Endothelial cell of umbilical vein (primary cell): ENCODE measurements around the gene RAD1. TPM values are rescaled to one million over a fixed set of nuclear protein-coding genes. Genes with fewer than 3 reads are reported as not detected.
A peak's percentile ranks its signal among the peaks of the same experiment; 100 is the strongest.

Source experiments
- Bru-seq: library from RNA; stranded (reverse); fragments of 400-500 nt; gene quantifications from one replicate; lab custom pipeline; 2021; lab: Mats Ljungman, UMichigan
- BruChase-seq, 2 experiments: library from RNA; stranded (reverse); fragments of 400-500 nt; gene quantifications; one replicate each; lab custom pipeline; 2021; lab: Mats Ljungman, UMichigan
- BruUV-seq: library from RNA; stranded (reverse); fragments of 400-500 nt; replicated peaks from 2 replicates; lab custom pipeline; 2021; lab: Mats Ljungman, UMichigan
- CTCF ChIA-PET: fragments of 300-600, 350-600 bp; sonication (Branson Sonifier 250); formaldehyde crosslinking; loops from one replicate; lab custom pipeline; 2021; ENCODE audit warnings: antibody characterized with exemption, inconsistent platforms; lab: Charles Lee
- POLR2A ChIA-PET: fragments of 300-600, 350-600 bp; sonication (Branson Sonifier 250); formaldehyde crosslinking; loops from one replicate; lab custom pipeline; 2021; ENCODE audit warnings: antibody characterized with exemption, inconsistent platforms; lab: Charles Lee
- DNase-seq: peaks from one replicate; pipeline ENCODE4 v3.0.0-alpha.2; 2011; ENCODE audit warnings: low read depth, low spot score
- FAIRE-seq: peaks from 2 replicates; lab custom pipeline; 2011; peaks lifted over from hg19 to GRCh38; lab: Jason Lieb, UNC
- H2AFZ ChIP-seq: 2 replicates; pipeline ENCODE4 v1.6.0; 2012; ENCODE audit warnings: low read depth, low read length, control low read depth, inconsistent platforms
- H3K27ac ChIP-seq: 2 replicates; pipeline ENCODE4 v1.5.1; 2011; ENCODE audit warnings: low read depth, mild to moderate bottlenecking, control low read depth, low read length, moderate library complexity; ENCODE audit not compliant: insufficient read depth
- H3K27me3 ChIP-seq, 2 experiments: 2 replicates each; pipeline versions ENCODE4 v1.6.0 to v1.6.1; 2011; ENCODE audit warnings: low read length in 2 of 2, mixed read lengths in 1 of 2; ENCODE audit not compliant: control insufficient read depth in 2 of 2, insufficient read depth in 2 of 2
- H3K36me3 ChIP-seq, 2 experiments: 2 replicates in 1 of 2; 3 replicates in 1 of 2; pipeline ENCODE4 v1.5.1; 2011; ENCODE audit warnings: low read length in 2 of 2, mild to moderate bottlenecking in 1 of 2, moderate library complexity in 1 of 2; ENCODE audit not compliant: control insufficient read depth in 2 of 2, insufficient read depth in 2 of 2; ENCODE audit errors: extremely low read depth in 1 of 2
- H3K4me1 ChIP-seq: 3 replicates; pipeline ENCODE4 v1.5.1; 2011; ENCODE audit warnings: mild to moderate bottlenecking, low read length; ENCODE audit not compliant: control insufficient read depth, insufficient read depth; ENCODE audit errors: extremely low read depth
- H3K4me2 ChIP-seq: 2 replicates; pipeline ENCODE4 v1.6.1; 2011; ENCODE audit warnings: low read length, control low read depth, mixed read lengths; ENCODE audit not compliant: insufficient read depth
- H3K4me3 ChIP-seq, 3 experiments: fragments of 200-600 bp in 1 of 3; sonication (generic), shearing (Covaris generic) in 1 of 3; replicated peaks in 1 of 3; 2 replicates each; pipeline ENCODE4 v1.5.1; 2011 to 2016; ENCODE audit warnings: control low read depth in 3 of 3, low read length in 3 of 3, mild to moderate bottlenecking in 2 of 3, inconsistent platforms in 1 of 3, low read depth in 1 of 3, moderate library complexity in 1 of 3; ENCODE audit not compliant: insufficient read depth in 1 of 3
- H3K79me2 ChIP-seq: 2 replicates; pipeline ENCODE4 v1.6.0; 2012; ENCODE audit warnings: low read length, inconsistent platforms; ENCODE audit not compliant: control insufficient read depth, insufficient read depth
- H3K9ac ChIP-seq: replicated peaks from 2 replicates; pipeline ENCODE3; 2011; ENCODE audit warnings: low read length, control low read depth; ENCODE audit not compliant: insufficient read depth; ENCODE audit errors: extremely low read depth
- H3K9me1 ChIP-seq: replicated peaks from 3 replicates; pipeline ENCODE4 v1.6.0; 2011; ENCODE audit warnings: mild to moderate bottlenecking, low read length; ENCODE audit not compliant: control insufficient read depth, insufficient read depth; ENCODE audit errors: extremely low read depth
- H3K9me3 ChIP-seq: replicated peaks from 2 replicates; pipeline ENCODE4 v1.5.1; 2012; ENCODE audit warnings: low read length, inconsistent platforms; ENCODE audit not compliant: control insufficient read depth, insufficient read depth
- H4K20me1 ChIP-seq: replicated peaks from 2 replicates; pipeline ENCODE3; 2011; ENCODE audit warnings: mild to moderate bottlenecking, low read length; ENCODE audit not compliant: control insufficient read depth, insufficient read depth; ENCODE audit errors: extremely low read depth
- EZH2 ChIP-seq: IDR thresholded peaks from 2 replicates; pipeline ENCODE4 v1.6.1; 2012; ENCODE audit warnings: borderline replicate concordance, low read depth, mild to moderate bottlenecking, moderate library complexity, low read length, inconsistent platforms; ENCODE audit not compliant: severe bottlenecking
- FOS ChIP-seq: IDR thresholded peaks from 2 replicates; pipeline ENCODE4 v1.6.1; 2011; ENCODE audit warnings: mild to moderate bottlenecking, low read length, moderate library complexity, borderline replicate concordance; ENCODE audit not compliant: insufficient read depth
- GATA2 ChIP-seq: IDR thresholded peaks from 2 replicates; pipeline ENCODE4 v1.7.0; 2011; ENCODE audit warnings: low read depth, mild to moderate bottlenecking, moderate library complexity, mixed read lengths, low read length; ENCODE audit not compliant: insufficient read length, insufficient read depth
- MYC ChIP-seq: IDR thresholded peaks from one replicate; pipeline ENCODE4 v1.6.1; 2011; ENCODE audit warnings: mild to moderate bottlenecking, low read depth, low read length
- POLR2A ChIP-seq: IDR thresholded peaks from 2 replicates; pipeline ENCODE4 v1.6.1; 2012; ENCODE audit warnings: low read depth, mild to moderate bottlenecking, control low read depth, low read length
- POLR2AphosphoS5 ChIP-seq: IDR thresholded peaks from 2 replicates; pipeline ENCODE4 v1.6.1; 2012; ENCODE audit warnings: low read depth, mild to moderate bottlenecking, control low read depth, low read length, moderate library complexity; ENCODE audit not compliant: insufficient read depth
- dilution Hi-C: fragments of 300-500 bp; cut with MboI; formaldehyde crosslinking; loops from one replicate; pipeline ENCODE4 v1.15.0; 2019; ENCODE audit warnings: low sequenced_read_pairs; ENCODE audit not compliant: extremely low pct_ligation_motif_present
- intact Hi-C: fragments of 100-400 bp; cut with micrococcal nuclease; formaldehyde crosslinking; loops from one replicate; pipeline ENCODE4 v1.10.0; 2022
- long read RNA-seq: library from polyadenylated mRNA; stranded (forward); transcript quantifications from one replicate; pipeline ENCODE4 v2.0.0, GENCODE V29; 2021
- polyA minus RNA-seq, 3 experiments: library from RNA; depleted of rRNA, polyadenylated mRNA; stranded (reverse); fragments of >200 nt; gene quantifications; 1 replicate in 1 of 3; 2 replicates in 2 of 3; pipeline ENCODE4 v1.2.3, GENCODE V29; 2011
- polyA plus RNA-seq, 4 experiments: library from polyadenylated mRNA; depleted of rRNA in 3 of 4; stranded (reverse) in 3 of 4; unstranded in 1 of 4; fragments of >200 nt; gene quantifications; 2 replicates each; pipeline versions ENCODE4 v1.2.1 to v1.2.3, GENCODE V29; 2011 to 2012; ENCODE audit warnings: missing spikeins in 1 of 4
- total RNA-seq: library from RNA; stranded (reverse); gene quantifications from 2 replicates; pipeline ENCODE4 v1.2.3, GENCODE V29; 2021
- TF ChIP-seq, protein P1 (sequence below): IDR thresholded peaks from 2 replicates; pipeline ENCODE4 v1.6.1; 2011; ENCODE audit not compliant: insufficient read depth, insufficient read length
- TF ChIP-seq, protein P2 (sequence below), 2 donors: IDR thresholded peaks; 1 replicate in 1 of 2; 2 replicates in 1 of 2; pipeline ENCODE4 v1.5.1; 2011; ENCODE audit warnings: low read length in 2 of 2, mild to moderate bottlenecking in 2 of 2, moderate library complexity in 2 of 2, control low read depth in 1 of 2, inconsistent platforms in 1 of 2, low read depth in 1 of 2; ENCODE audit not compliant: insufficient read depth in 1 of 2; ENCODE audit errors: extremely low read depth in 1 of 2

The RAD1 gene, protein sequence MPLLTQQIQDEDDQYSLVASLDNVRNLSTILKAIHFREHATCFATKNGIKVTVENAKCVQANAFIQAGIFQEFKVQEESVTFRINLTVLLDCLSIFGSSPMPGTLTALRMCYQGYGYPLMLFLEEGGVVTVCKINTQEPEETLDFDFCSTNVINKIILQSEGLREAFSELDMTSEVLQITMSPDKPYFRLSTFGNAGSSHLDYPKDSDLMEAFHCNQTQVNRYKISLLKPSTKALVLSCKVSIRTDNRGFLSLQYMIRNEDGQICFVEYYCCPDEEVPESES
- total RNA-seq (22.2 and 25.0 TPM in 2 replicates), polyA plus RNA-seq (10.7 and 11.7 TPM in 2 replicates), polyA minus RNA-seq (29.1 and 31.6 TPM in 2 replicates), Bru-seq, nascent RNA (percentile 83 among the genes with signal in this experiment), BruChase-seq, experiment 1, labeled RNA remaining after a 6-hour chase (percentile 80 among the genes with signal in this experiment), BruChase-seq, experiment 2, labeled RNA remaining after a 2-hour chase (percentile 82 among the genes with signal in this experiment)
- polyA plus RNA-seq (2011; cell fraction: cytosol; rRNA removed), result 18.4 and 22.3 TPM in 2 replicates
- polyA plus RNA-seq (2011; cell fraction: nucleus; rRNA removed), result 19.6 and 20.6 TPM in 2 replicates
- polyA plus RNA-seq (2012), result 14.8 and 22.9 TPM in 2 replicates
- polyA minus RNA-seq (2011; cell fraction: cytosol; rRNA and poly(A)+ RNA removed), result 49.9 TPM
- 20.8 and 28.0 TPM in 2 replicates for polyA minus RNA-seq (2011; cell fraction: nucleus; rRNA and poly(A)+ RNA removed)
- long read RNA-seq, full-length matches to known transcripts, result 34 of 66 reads
- long read RNA-seq, partial matches to known transcripts, result 11 of 66 reads
- long read RNA-seq, other reads (novel, unspliced or antisense), result 21 of 66 reads

DNA sequence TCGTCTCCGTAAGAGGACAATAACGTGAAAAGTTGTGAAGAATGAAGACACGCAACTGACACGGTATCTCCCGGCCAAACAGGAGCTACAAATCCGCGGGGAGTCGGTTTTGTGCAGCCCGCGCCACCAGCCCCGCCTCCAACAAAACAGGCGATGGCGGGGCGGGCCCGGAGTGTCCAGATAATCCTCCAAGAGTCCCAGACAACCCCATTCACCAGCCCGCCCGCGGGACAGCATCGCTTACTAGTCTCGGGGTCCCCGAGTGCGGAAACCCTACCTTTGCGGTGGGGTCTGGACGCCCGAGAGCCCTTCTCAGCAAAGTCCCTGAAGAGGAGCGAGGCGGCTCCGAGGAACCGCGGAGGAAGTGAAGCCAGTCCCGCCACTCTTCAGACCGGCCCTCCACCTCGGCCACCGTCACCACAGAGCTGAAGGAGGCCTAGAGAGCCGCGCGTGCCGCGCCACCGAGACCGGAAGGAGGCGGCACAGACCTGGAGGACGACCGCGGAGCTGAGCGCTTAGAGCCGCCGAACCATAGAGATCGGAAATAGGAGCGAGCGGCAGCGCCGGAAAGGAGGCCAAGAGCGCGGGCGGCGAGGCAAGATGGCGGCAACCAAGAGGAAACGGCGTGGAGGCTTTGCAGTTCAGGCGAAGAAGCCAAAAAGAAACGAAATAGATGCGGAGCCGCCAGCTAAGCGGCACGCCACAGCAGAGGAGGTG, at the start of gene RAD1, which contains the start of gene BRIX1:
RAD1 (minus strand) TSS at position 366 of the 717 bp plus-strand sequence. CDS start 612 bp downstream, outside the sequence.
BRIX1 (plus strand) TSS at position 573 of the 717 bp plus-strand sequence; CDS start at position 601, 28 bp downstream.
- POLR2A ChIA-PET, result interaction anchor here (0.6 to 1.6 kb wide), 3 partner anchors 9 to 187 kb away, joined by 3 to 12 read pairs (median 3); partner anchors contain the start of gene DNAJC21
- TF ChIP-seq MYC (no peak), FOS (no peak), POLR2A (peak; percentile 78), EZH2 (no peak), POLR2AphosphoS5 (peak; percentile 71), GATA2 (no peak)
- TF ChIP-seq, protein P1, sequence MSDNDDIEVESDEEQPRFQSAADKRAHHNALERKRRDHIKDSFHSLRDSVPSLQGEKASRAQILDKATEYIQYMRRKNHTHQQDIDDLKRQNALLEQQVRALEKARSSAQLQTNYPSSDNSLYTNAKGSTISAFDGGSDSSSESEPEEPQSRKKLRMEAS, result peak; percentile 68
- TF ChIP-seq, protein P2, sequence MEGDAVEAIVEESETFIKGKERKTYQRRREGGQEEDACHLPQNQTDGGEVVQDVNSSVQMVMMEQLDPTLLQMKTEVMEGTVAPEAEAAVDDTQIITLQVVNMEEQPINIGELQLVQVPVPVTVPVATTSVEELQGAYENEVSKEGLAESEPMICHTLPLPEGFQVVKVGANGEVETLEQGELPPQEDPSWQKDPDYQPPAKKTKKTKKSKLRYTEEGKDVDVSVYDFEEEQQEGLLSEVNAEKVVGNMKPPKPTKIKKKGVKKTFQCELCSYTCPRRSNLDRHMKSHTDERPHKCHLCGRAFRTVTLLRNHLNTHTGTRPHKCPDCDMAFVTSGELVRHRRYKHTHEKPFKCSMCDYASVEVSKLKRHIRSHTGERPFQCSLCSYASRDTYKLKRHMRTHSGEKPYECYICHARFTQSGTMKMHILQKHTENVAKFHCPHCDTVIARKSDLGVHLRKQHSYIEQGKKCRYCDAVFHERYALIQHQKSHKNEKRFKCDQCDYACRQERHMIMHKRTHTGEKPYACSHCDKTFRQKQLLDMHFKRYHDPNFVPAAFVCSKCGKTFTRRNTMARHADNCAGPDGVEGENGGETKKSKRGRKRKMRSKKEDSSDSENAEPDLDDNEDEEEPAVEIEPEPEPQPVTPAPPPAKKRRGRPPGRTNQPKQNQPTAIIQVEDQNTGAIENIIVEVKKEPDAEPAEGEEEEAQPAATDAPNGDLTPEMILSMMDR (IDR thresholded peaks at IDR 0.05; ENCODE audit: extremely low read depth in 1 of 2, insufficient read depth in 1 of 2, low read depth in 1 of 2, low read length in 2 of 2), result no peak
- Histone ChIP-seq H4K20me1 (no peaks in the 10 kb centered on the region), H3K36me3 (peaks cover 0 to 9% of the 10 kb centered on the region in 2 experiments), H3K27me3 (no peaks in the 10 kb centered on the region), H3K4me3 (peak within 1 kb of the TSS; percentile 77 to 97 (median 87)), H3K79me2 (peaks cover 55% of the 10 kb centered on the region), H3K4me1 (peaks cover 28% of the 10 kb centered on the region), H3K9ac (peak within 1 kb of the TSS; percentile 90), H3K9me3 (no peaks in the 10 kb centered on the region), H3K27ac (peak within 1 kb of the TSS; percentile 64), H3K4me2 (peak within 1 kb of the TSS; percentile 97), H3K9me1 (no peaks in the 10 kb centered on the region), H2AFZ (peak within 1 kb of the TSS; percentile 66)
- CTCF ChIA-PET, result interaction anchor here (0.5 to 2.3 kb wide), 11 partner anchors 9 to 443 kb away, joined by 3 to 14 read pairs (median 5); partner anchors contain the start of gene DNAJC21
- intact Hi-C loops, result loop anchor here (1.0 kb wide), 2 partner anchors 9 to 14 kb away; partner anchors contain the start of gene DNAJC21
- no TSS peak for BruUV-seq
- DNase-seq (peak; percentile 98), FAIRE-seq (peak; percentile 96)
- dilution Hi-C loops, result loop anchor here (25.0 kb wide), 1 partner anchor 428 kb away; no protein-coding TSS in a partner anchor
